GM23338 (cell line): ENCODE results near the gene CUX1. TPM values are rescaled to one million over a fixed set of nuclear protein-coding genes. Genes with fewer than 3 reads are reported as not detected.

ENCODE experiments used
- ATAC-seq: fragments of 200-7000 bp; cut with Tn5 transposase; 3 replicates; pipeline ENCODE4 v1.9.1; 2020
- DNase-seq: peaks from one replicate; pipeline ENCODE4 v3.0.0-alpha.2; 2015; ENCODE audit warnings: low spot score
- H2AFZ ChIP-seq: fragments of 200-600 bp; sonication (generic); 2 replicates; pipeline ENCODE4 v1.8.0; 2016; ENCODE audit warnings: antibody characterized with exemption, mild to moderate bottlenecking, moderate library complexity
- H3F3A ChIP-seq: fragments of 200-600 bp; sonication (generic); replicated peaks from 2 replicates; pipeline ENCODE4 v1.8.0; 2017; ENCODE audit warnings: antibody characterized with exemption, mixed run types, low read depth
- H3K27ac ChIP-seq: fragments of 200-600 bp; sonication (generic); 2 replicates; pipeline ENCODE4 v1.6.1; 2016; ENCODE audit warnings: low read depth
- H3K27me3 ChIP-seq: fragments of 200-600 bp; sonication (generic); 2 replicates; pipeline ENCODE4 v1.8.0; 2016; ENCODE audit warnings: mild to moderate bottlenecking, mixed run types, moderate library complexity; ENCODE audit not compliant: insufficient read depth
- H3K36me3 ChIP-seq: fragments of 200-600 bp; sonication (generic); 2 replicates; pipeline ENCODE4 v1.8.0; 2016; ENCODE audit warnings: mild to moderate bottlenecking; ENCODE audit not compliant: insufficient read depth
- H3K4me1 ChIP-seq: fragments of 200-600 bp; sonication (generic); 2 replicates; pipeline ENCODE4 v1.8.0; 2016; ENCODE audit warnings: mild to moderate bottlenecking, moderate library complexity; ENCODE audit not compliant: insufficient read depth
- H3K4me2 ChIP-seq: fragments of 200-600 bp; sonication (generic); 2 replicates; pipeline ENCODE4 v1.7.1; 2017; ENCODE audit warnings: mixed run types
- H3K4me3 ChIP-seq: fragments of 200-600 bp; sonication (generic); 2 replicates; pipeline ENCODE4 v1.6.1; 2016; ENCODE audit warnings: mixed run types
- H3K79me2 ChIP-seq: fragments of 200-600 bp; sonication (generic); replicated peaks from 2 replicates; pipeline ENCODE4 v1.8.0; 2017; ENCODE audit warnings: mild to moderate bottlenecking; ENCODE audit not compliant: insufficient read depth
- H3K9me2 ChIP-seq: fragments of 200-600 bp; sonication (generic); 2 replicates; pipeline ENCODE4 v1.8.0; 2017; ENCODE audit not compliant: insufficient read depth
- H4K20me1 ChIP-seq: fragments of 200-600 bp; sonication (generic); replicated peaks from 2 replicates; pipeline ENCODE4 v1.8.0; 2017; ENCODE audit warnings: mild to moderate bottlenecking; ENCODE audit not compliant: insufficient read depth
- H3K27ac Mint-ChIP-seq: 2 replicates; pipeline ENCODE4 v1.8.0; 2020; ENCODE audit warnings: inconsistent platforms, mild to moderate bottlenecking, moderate library complexity, mixed read lengths
- H3K27me3 Mint-ChIP-seq: 3 replicates; pipeline ENCODE4 v1.8.0; 2022; ENCODE audit warnings: low read depth, mild to moderate bottlenecking, moderate library complexity, mixed read lengths, inconsistent platforms; ENCODE audit not compliant: insufficient read depth, poor library complexity
- H3K36me3 Mint-ChIP-seq: 3 replicates; pipeline ENCODE4 v1.8.0; 2021; ENCODE audit warnings: low read depth, mild to moderate bottlenecking, inconsistent platforms, moderate library complexity, mixed read lengths
- H3K4me1 Mint-ChIP-seq: 3 replicates; pipeline ENCODE4 v1.8.0; 2020; ENCODE audit warnings: mild to moderate bottlenecking, inconsistent platforms, mixed read lengths
- H3K4me3 Mint-ChIP-seq: 3 replicates; pipeline ENCODE4 v1.8.0; 2021; ENCODE audit warnings: moderate library complexity, mild to moderate bottlenecking, inconsistent platforms, mixed read lengths
- H3K9me3 Mint-ChIP-seq: 3 replicates; pipeline ENCODE4 v1.8.0; 2020; ENCODE audit warnings: moderate library complexity, mild to moderate bottlenecking, inconsistent platforms, mixed read lengths
- CREB1 ChIP-seq: fragments of 250-450 bp; sonication (Bioruptor Pico); IDR thresholded peaks from 2 replicates; pipeline ENCODE4 v1.5.0; 2020; ENCODE audit warnings: low read depth, mild to moderate bottlenecking, moderate library complexity
- EZH2 ChIP-seq: fragments of 200-600 bp; sonication (generic); IDR thresholded peaks from one replicate; pipeline ENCODE4 v1.8.0; 2017; ENCODE audit warnings: antibody characterized with exemption, mild to moderate bottlenecking, low read depth; ENCODE audit not compliant: unreplicated experiment
- JUNB ChIP-seq: IDR thresholded peaks from one replicate; pipeline ENCODE4 v1.6.1; 2016; ENCODE audit warnings: antibody characterized with exemption; ENCODE audit not compliant: unreplicated experiment
- NANOG ChIP-seq: IDR thresholded peaks from 2 replicates; pipeline ENCODE4 v1.6.1; 2016; ENCODE audit warnings: antibody characterized with exemption, borderline replicate concordance
- POLR2AphosphoS5 ChIP-seq: IDR thresholded peaks from 2 replicates; pipeline ENCODE4 v1.6.1; 2016; ENCODE audit warnings: antibody characterized with exemption, low read depth
- REST ChIP-seq: IDR thresholded peaks from one replicate; pipeline ENCODE4 v1.6.1; 2018; ENCODE audit warnings: antibody characterized with exemption; ENCODE audit not compliant: unreplicated experiment
- STAT1 ChIP-seq: IDR thresholded peaks from one replicate; pipeline ENCODE4 v1.6.1; 2016; ENCODE audit warnings: antibody characterized with exemption; ENCODE audit not compliant: unreplicated experiment
- ZNF331 ChIP-seq: fragments of 250-450 bp; sonication (Bioruptor Pico); IDR thresholded peaks from 2 replicates; pipeline ENCODE4 v1.5.0; 2020; ENCODE audit warnings: low read depth, mild to moderate bottlenecking, moderate library complexity
- ZNF462 ChIP-seq: fragments of 250-450 bp; sonication (Bioruptor Pico); IDR thresholded peaks from 2 replicates; pipeline ENCODE4 v1.5.0; 2020; ENCODE audit warnings: mild to moderate bottlenecking, moderate library complexity
- polyA plus RNA-seq: library from polyadenylated mRNA; unstranded; fragments of >200 nt; fragmentation: Nextera tagmentation; extraction: Ambion mirVana; gene quantifications from 2 replicates; pipeline ENCODE4 v1.2.1, GENCODE V29; 2016
- total RNA-seq: library from RNA; depleted of rRNA; stranded (reverse); fragments of >200 nt; shearing (Covaris generic); gene quantifications from 2 replicates; pipeline ENCODE4 v1.2.3, GENCODE V29; 2014
- TF ChIP-seq, protein P1 (sequence below), 2 experiments: fragments of 200-600 bp in 1 of 2; sonication (generic) in 1 of 2; conservative IDR thresholded peaks; 2 replicates each; pipeline versions ENCODE4 v1.5.1 to v1.6.1; 2016 to 2017; ENCODE audit warnings: antibody characterized with exemption in 2 of 2, low read depth in 2 of 2, mild to moderate bottlenecking in 2 of 2, moderate library complexity in 1 of 2

CUX1 gene
- total and polyA plus RNA-seq, 2 experiments from 2014 or later, result 49.9 to 64.0 TPM

- TF ChIP-seq ZNF462 (no peak), POLR2AphosphoS5 (no peak)
- TF ChIP-seq, protein P1, sequence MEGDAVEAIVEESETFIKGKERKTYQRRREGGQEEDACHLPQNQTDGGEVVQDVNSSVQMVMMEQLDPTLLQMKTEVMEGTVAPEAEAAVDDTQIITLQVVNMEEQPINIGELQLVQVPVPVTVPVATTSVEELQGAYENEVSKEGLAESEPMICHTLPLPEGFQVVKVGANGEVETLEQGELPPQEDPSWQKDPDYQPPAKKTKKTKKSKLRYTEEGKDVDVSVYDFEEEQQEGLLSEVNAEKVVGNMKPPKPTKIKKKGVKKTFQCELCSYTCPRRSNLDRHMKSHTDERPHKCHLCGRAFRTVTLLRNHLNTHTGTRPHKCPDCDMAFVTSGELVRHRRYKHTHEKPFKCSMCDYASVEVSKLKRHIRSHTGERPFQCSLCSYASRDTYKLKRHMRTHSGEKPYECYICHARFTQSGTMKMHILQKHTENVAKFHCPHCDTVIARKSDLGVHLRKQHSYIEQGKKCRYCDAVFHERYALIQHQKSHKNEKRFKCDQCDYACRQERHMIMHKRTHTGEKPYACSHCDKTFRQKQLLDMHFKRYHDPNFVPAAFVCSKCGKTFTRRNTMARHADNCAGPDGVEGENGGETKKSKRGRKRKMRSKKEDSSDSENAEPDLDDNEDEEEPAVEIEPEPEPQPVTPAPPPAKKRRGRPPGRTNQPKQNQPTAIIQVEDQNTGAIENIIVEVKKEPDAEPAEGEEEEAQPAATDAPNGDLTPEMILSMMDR (conservative IDR thresholded peaks at IDR 0.05; ENCODE audit: low read depth in 2 of 2), result no peak
Observed at GRCh38 chr7:102030696-102031095, 213.3 kb downstream of the CUX1 start (continued).

DNA sequence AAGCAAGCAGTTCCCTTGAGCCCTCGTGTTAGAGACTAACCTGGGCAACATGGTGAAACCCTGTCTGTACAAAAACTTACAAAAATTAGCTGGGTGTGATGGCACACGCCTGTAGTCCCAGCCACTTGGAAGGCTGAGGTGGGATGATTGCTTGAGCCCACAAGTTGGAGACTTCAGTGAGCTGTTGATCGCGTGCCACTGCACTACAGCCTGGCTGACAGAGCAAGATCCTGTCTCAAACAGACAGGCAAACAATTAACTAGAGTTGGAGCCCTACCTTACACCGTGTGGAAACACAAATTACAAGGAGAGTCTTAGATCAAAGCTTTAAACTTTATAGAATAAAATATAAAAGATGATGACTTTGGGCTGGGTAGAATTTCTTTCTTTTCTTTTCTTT, 219.5 kb downstream of the CUX1 start:
- H3F3A ChIP-seq, result no peaks in the 10 kb centered on the region
- H3K79me2 ChIP-seq, result no peaks in the 10 kb centered on the region; the same call in 1 of the 2 replicates
- Mint-ChIP-seq H3K4me1 (peaks cover 3% of the 10 kb centered on the region; the same call in 1 of the 3 replicates), H3K36me3 (no peaks in the 10 kb centered on the region; the same call in 2 of the 3 replicates), H3K9me3 (no peaks in the 10 kb centered on the region), H3K27ac (no peak overlapping the region), H3K27me3 (no peaks in the 10 kb centered on the region), H3K4me3 (no peak overlapping the region)
- no peaks in the 10 kb centered on the region for H3K27me3 ChIP-seq
- no peak overlapping the region for H3K4me2 ChIP-seq
- no peak overlapping the region for H3K4me3 ChIP-seq
- H3K9me2 ChIP-seq, result no peaks in the 10 kb centered on the region
- H2AFZ ChIP-seq, result no peak overlapping the region
- no peaks in the 10 kb centered on the region for H3K36me3 ChIP-seq
- no peaks in the 10 kb centered on the region for H4K20me1 ChIP-seq
- ATAC-seq, result no peak
- no peak overlapping the region for H3K27ac ChIP-seq
- H3K4me1 ChIP-seq, result no peaks in the 10 kb centered on the region
- no peak for DNase-seq
- no peak for TF ChIP-seq REST
- no peak for TF ChIP-seq NANOG
- no peak for TF ChIP-seq POLR2AphosphoS5
- TF ChIP-seq EZH2, result no peak
- TF ChIP-seq JUNB, result no peak
- TF ChIP-seq STAT1, result no peak
- no peak for TF ChIP-seq ZNF331
- TF ChIP-seq CREB1 (CRISPR knock-in tag), result no peak
